Glomerular endothelial cell (primary cell): Measurements from ENCODE around the gene ARID4B. TPM values are rescaled to one million over a fixed set of nuclear protein-coding genes. Genes with fewer than 3 reads are reported as not detected.
"Not testable (repeated sequence)": the region's sequence is repeated elsewhere in the genome, so short reads cannot be mapped to it uniquely, and the experiment has no call there.

Experiments used
- DNase-seq: peaks from one replicate; pipeline ENCODE4 v3.0.0-alpha.2; 2011; ENCODE audit warnings: low read depth, low spot score; ENCODE audit errors: extremely low read depth
- total RNA-seq: library from RNA; depleted of rRNA; stranded (reverse); fragments of >200 nt; gene quantifications from 2 replicates; pipeline ENCODE4 v1.2.3, GENCODE V29; 2015

Gene ARID4B
- total RNA-seq, 1 donor from 2014 or later, result 34.4 TPM

- no peak for DNase-seq
These were observed 28.7 kb downstream of the ARID4B start for GRCh38 chr1:235299169-235299858.

- no peak for DNase-seq
These were observed 29.2 kb downstream of the ARID4B start for GRCh38 chr1:235298758-235299157.

DNA sequence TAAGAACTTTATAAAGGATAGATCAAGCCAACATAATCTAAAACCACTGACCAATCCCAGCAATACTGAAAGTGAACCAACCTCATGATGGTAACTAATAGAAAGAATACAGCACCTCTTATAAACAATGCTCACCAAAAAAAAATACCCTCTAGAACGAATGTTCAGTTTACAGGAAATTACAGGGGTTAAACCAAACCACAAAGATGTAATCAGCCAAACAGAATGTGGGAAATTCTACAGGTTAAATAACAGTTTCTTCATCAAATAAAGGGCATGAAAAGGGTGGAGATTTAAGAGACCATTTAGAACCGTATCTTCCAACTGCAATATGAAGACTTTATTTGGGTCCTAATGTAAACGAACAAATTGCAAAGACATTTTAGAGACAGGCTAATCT is 30.4 kb downstream of the ARID4B start:
- no peak for DNase-seq

- no peak for DNase-seq
These were observed 31.2 kb downstream of the ARID4B start for GRCh38 chr1:235296729-235297128.

DNA sequence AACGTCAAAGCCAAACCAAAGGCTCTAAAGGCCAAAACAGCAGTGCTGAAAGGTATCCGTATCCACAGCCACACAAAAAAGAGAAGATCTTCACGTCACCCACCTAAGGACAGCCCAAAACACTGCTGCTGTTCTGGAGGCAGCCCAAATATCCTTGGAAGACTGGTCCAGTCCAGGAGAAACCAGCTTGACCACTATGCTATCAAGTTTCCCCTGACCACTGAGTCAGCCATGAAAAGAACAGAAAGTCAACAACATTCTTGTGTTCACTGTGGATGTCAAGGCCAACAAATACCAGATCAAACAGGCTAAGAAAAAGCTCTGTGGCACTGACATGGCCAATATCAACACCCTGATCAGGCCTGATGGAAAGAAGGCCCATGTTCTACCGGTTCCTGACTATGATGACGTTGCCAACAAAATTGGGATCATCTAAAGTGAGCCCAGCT is 32.1 kb downstream of the ARID4B start:
- DNase-seq, result no peak

GRCh38 chr1:235293322-235293942 is 34.5 kb downstream of the ARID4B start:
- DNase-seq, result no peak

- DNase-seq, result no peak
These were observed 35.2 kb downstream of the ARID4B start for GRCh38 chr1:235292790-235293189.

DNA sequence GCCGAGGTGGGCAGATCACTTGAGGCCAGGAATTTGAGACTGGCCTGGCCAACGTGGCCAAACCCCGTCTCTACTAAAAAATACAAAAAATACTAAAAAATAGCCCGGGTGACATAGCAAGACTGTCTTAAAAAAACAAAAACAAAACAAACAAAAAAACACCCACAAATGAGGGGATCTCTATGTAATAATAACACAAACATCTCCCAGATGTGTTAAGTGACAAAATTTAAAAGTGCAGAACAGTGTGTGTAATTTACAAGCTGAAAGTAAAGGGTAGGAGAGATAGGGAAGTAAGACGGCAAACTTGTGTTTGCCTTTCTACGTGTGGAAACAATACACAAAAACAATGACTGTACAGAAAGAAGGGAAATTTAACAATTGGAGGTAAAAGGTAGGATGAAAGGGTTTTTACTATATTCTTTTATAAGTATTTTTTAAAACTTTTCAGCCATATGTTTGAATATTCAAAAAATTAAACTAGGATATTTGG is 36.3 kb downstream of the ARID4B start:
- DNase-seq, result no peak

DNA sequence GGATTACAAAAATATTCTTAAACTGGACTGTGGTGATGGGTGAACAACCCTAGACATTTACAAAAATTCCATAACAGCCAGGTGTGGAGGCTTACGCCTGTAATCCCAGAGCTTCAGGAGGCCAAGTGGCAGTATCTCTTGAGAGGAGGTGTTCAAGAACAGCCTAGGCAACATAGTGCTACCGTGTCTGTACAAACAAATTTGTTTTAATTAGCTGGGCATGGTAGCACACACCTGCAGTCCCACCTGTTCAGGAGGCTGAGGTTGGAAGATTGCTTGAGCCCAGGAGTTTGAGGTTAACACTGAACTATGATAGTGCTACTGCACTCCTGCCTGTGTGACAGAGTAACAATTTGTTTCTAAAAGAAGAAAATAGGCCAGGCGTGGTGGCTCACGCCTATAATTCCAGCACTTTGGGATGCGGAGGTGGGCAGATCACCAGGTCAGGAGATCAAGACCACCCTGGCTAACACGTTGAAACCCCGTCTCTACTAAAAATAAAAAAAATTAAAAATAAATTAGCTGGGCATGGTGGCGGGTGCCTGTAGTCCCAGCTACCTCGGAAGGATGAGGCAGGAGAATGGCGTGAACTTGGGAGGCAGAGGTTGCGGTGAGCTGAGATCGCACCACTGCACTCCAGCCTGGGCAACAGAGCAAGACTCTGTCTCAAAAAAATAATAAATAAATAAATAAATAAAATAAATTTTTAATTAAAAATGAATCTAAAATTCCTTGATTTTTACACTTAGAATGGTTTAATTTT is 37.1 kb downstream of the ARID4B start:
- no peak for DNase-seq

- no peak for DNase-seq
These were observed 37.9 kb downstream of the ARID4B start for GRCh38 chr1:235289859-235290739.

GRCh38 chr1:235287208-235287882 is 40.6 kb downstream of the ARID4B start:
- no peak for DNase-seq

DNA sequence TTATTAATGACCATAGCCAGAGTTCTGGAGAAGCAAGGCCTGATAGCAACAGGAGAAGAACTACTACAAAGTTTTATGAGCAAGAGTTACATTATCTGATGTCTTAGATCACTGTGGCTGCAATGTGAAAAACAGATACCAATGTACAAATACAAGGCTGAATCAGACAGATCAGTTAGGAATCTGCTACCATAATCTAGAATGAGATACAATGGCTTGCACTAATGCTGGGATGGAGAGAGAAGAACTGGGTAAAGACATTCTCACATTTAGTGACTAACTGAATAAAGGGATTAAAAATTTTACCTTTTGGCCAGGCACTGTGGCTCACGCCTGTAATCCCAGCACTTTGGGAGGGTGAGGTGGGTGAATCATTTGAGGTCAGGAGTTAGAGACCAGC is 41.3 kb downstream of the ARID4B start:
- no peak for DNase-seq

DNA sequence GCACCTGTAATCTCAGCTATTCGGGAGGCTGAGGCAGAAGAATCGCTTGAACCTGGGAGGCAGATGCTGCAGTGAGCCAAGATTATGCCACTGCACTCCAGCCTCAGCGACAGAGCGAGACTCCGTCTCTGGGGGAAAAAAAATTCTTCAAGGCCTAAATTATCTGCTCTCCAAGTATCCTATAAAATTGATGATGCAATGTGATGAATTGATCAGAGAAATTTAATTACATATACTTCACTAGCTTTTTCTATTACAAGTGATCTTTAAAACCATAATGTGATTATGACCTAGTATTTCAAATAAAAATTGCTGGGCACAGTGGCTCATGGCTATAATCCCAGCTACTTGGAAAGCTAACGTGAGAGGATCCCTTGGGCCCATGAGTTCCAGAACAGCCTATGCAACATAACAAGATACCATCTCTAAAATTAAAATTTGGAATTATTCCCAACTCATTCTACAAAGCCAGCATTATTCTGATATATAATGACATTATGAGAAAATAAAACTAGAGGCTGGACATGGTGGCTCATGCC is 43.7 kb downstream of the ARID4B start:
- no peak for DNase-seq

DNA sequence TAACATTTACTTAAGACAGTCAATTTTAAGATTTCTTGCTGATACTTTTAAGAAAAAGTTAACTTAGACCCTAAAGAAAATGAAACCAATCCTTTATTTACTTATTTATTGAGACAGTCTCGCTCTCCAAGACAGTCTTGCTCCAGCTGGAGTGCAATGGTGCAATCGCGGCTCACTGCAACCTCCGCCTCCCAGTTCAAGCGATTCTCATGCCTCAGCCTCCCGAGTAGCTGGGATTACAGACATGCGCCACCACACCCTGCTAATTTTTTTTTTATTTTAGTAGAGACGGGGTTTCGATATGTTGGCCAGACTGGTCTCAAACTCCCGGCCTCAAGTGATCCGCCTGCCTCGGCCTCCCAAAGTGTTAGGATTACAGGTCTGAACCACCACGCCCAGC is 44.3 kb downstream of the ARID4B start:
- DNase-seq, result not testable (repeated sequence)

DNA sequence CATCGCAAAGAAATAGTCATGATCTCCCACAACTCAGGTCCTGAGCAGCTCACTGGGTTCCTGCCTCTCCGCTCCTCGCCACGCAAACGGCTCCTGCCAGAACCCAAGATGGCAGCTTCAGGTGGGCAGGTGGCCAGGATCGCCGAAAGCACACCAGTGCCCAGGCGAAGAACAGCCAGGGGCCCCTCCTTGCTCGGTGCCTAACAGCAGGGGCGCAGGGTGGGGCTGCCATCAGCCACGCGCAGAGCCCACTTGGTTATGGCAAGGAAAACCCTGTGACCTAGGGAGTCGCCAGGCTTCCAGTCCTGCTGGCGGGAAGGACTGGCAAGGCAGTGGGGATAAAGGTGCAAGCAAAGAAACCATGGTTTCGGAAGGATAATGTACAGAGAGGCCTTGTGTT is 47.5 kb downstream of the ARID4B start:
- no peak for DNase-seq

GRCh38 chr1:235279694-235280093 is 48.3 kb downstream of the ARID4B start:
- no peak for DNase-seq

GRCh38 chr1:235278915-235279292 is 49.1 kb downstream of the ARID4B start:
- no peak for DNase-seq

DNA sequence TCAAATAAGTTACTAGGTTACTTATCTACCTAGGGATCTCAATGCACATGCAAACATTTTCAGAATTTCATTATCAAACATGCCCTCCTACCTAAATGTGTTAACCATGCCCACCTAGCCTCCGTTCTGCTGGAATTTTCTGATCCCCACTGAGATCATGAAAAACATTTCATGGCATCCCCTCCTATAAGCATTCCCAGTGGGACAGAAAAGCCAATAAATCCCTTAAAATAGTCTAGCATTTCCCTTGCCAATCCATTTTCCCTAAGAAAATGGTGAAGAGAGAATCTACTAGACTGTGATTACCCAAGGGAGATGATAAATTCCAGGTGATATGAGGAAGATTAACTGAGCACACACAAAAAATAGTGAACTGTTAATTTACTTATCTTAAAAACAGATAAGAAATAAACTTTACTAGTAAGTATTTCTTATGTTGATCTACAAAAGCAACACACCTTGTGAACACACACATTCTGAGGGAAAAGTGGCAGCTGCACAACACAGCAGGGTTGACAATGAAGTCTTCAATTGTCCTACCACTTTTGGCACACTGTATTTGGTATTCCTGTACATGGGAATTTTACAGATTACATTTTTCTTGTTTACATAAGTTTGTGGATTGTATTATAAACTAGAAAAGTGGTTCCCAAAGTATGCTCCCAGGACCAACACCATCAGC is 49.6 kb downstream of the ARID4B start:
- DNase-seq, result no peak

DNA sequence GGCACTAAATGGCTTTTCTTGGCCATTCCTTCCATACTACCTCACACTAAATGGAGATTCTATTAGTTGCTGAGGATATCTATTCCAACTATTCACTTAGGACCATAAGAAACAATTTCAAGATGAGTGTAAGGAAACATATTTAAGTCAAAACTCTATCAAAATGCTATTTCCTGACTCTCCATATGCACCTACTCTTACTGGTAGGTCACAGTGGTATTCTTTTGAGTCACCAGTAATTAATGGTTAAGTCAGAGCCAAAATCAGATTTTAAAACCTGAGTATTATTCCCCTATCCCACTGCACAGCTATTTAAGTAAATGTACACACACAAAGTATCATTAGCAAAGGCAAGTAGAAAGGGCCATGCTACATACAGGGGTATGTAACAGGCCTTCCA is 50.3 kb downstream of the ARID4B start:
- no peak for DNase-seq
